K562 (cell line): ENCODE measurements around the gene DCTN1. TPM values are rescaled to one million over a fixed set of nuclear protein-coding genes. Genes with fewer than 3 reads are reported as not detected.

Experiments used
- ARID1B ChIP-seq: fragments of 450-650 bp; IDR thresholded peaks from 2 replicates; pipeline ENCODE4 v1.6.1; 2016; ENCODE audit warnings: antibody characterized with exemption, mild to moderate bottlenecking, inconsistent platforms
- CHD7 ChIP-seq: fragments of 200-600 bp; sonication (generic); IDR thresholded peaks from one replicate; pipeline ENCODE4 v1.6.1; 2012; ENCODE audit warnings: mild to moderate bottlenecking, low read depth, low read length, inconsistent platforms
- DNMT1 ChIP-seq: fragments of 450-650 bp; IDR thresholded peaks from 2 replicates; pipeline ENCODE4 v1.6.1; 2016; ENCODE audit warnings: antibody characterized with exemption, mild to moderate bottlenecking
- ESRRA ChIP-seq: fragments of 450-650 bp; IDR thresholded peaks from 2 replicates; pipeline ENCODE4 v1.6.1; 2014; ENCODE audit warnings: low read depth, mild to moderate bottlenecking, moderate library complexity, borderline replicate concordance
- HMGXB4 ChIP-seq: sonication (generic); formaldehyde crosslinking; IDR thresholded peaks from 2 replicates; pipeline ENCODE4 v1.8.1; 2023; ENCODE audit warnings: mild to moderate bottlenecking, missing genetic modification reagents
- KHSRP ChIP-seq: fragments of 450-650 bp; IDR thresholded peaks from 2 replicates; pipeline ENCODE4 v1.6.1; 2017
- MTA2 ChIP-seq: fragments of 450-650 bp; IDR thresholded peaks from 2 replicates; pipeline ENCODE4 v1.6.1; 2016; ENCODE audit warnings: low read depth
- POLR2G ChIP-seq: fragments of 200-400 bp; formaldehyde crosslinking; IDR thresholded peaks from 2 replicates; pipeline ENCODE4 v1.6.1; 2017; ENCODE audit warnings: low read depth, mild to moderate bottlenecking, antibody characterized with exemption, low read length, moderate library complexity
- RFX5 ChIP-seq: IDR thresholded peaks from 2 replicates; pipeline ENCODE4 v1.6.1; 2011; ENCODE audit warnings: low read depth, mild to moderate bottlenecking, improper control_type of control experiment, low read length
- SMAD4 ChIP-seq: fragments of 250-450 bp; sonication (Bioruptor Pico); conservative IDR thresholded peaks from 2 replicates; pipeline ENCODE4 v1.8.0; 2021; ENCODE audit warnings: inconsistent platforms, mild to moderate bottlenecking, moderate library complexity
- polyA plus RNA-seq, 8 experiments: library from polyadenylated mRNA; depleted of rRNA in 4 of 8; stranded (reverse) in 5 of 8; unstranded in 3 of 8; fragments of >200 nt; fragmentation: Nextera tagmentation in 2 of 8; fragmentation: Illumina TruSeq in 1 of 8; extraction: Ambion mirVana in 2 of 8; extraction: Trizol in 1 of 8; gene quantifications; 2 replicates each; pipeline versions ENCODE4 v1.2.1 to v1.2.3, GENCODE V29; 2011 to 2014; ENCODE audit warnings: inconsistent platforms in 1 of 8, missing spikeins in 1 of 8
- total RNA-seq, 7 experiments: library from RNA; depleted of rRNA in 6 of 7; stranded (reverse); fragments of >200 nt in 6 of 7; fragmentation: Illumina TruSeq in 2 of 7; extraction: Trizol in 2 of 7; gene quantifications; 2 replicates each; pipeline versions ENCODE4 v1.2.1 to v1.2.3, GENCODE V29; 2011 to 2021; ENCODE audit warnings: low replicate concordance in 1 of 7
- TF ChIP-seq, protein P1 (sequence below): fragments of 250-450 bp; sonication (Bioruptor Pico); IDR thresholded peaks from 2 replicates; pipeline ENCODE4 v1.8.0; 2022; ENCODE audit warnings: moderate library complexity, mild to moderate bottlenecking, inconsistent platforms
- TF ChIP-seq, protein P2 (sequence below): fragments of 450-650 bp; IDR thresholded peaks from 2 replicates; pipeline ENCODE4 v1.6.1; 2016; ENCODE audit warnings: missing biosample characterization, missing genetic modification characterization

DCTN1 gene
- total and polyA plus RNA-seq, 9 of the 15 experiments (the other 6 are each of a cell fraction or from before 2014, with no cell fraction given), result 23.9 to 71.7 (median 45.0) TPM

DNA sequence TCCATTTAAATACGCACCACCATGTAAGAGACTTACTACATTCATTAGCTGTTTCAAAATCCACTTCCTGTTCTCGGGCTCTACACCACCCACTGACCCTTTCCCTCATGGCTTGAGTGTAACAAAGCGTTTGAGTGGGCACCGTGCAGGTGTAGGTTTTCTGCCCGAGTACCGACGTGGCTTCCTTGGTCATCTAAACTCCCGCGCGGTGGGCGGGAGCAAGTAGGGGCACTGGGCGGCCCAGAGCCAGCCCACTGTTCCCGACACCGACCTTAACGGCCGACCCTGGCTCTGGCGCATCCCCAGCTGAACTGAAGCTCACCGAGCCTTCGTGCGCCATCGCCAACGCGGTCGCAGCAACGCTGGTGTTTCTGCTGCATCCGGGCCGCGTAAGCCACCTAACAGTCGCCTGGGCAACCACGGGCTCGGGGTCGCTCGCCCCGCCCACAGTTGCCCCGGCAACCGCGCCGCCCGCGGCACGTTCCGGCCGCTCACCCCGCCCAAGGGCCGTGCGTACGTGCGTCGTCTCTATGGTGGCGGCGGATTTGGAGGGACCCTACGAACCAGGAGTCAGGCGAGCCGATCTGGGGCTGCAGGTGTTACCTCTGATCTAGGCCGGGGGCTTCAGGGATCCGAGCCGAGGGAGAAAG, 41.2 kb upstream of the DCTN1 start, which contains the start of the genes C2orf81 and WDR54 (continued):
- TF ChIP-seq SMAD4 (CRISPR knock-in tag) (no peak), MTA2 (no peak), ESRRA (no peak), ARID1B (no peak), RFX5 (no peak), KHSRP (no peak), POLR2G (peak; percentile 63), HMGXB4 (CRISPR knock-in tag) (no peak), CHD7 (no peak), DNMT1 (no peak)
- TF ChIP-seq, protein P1, sequence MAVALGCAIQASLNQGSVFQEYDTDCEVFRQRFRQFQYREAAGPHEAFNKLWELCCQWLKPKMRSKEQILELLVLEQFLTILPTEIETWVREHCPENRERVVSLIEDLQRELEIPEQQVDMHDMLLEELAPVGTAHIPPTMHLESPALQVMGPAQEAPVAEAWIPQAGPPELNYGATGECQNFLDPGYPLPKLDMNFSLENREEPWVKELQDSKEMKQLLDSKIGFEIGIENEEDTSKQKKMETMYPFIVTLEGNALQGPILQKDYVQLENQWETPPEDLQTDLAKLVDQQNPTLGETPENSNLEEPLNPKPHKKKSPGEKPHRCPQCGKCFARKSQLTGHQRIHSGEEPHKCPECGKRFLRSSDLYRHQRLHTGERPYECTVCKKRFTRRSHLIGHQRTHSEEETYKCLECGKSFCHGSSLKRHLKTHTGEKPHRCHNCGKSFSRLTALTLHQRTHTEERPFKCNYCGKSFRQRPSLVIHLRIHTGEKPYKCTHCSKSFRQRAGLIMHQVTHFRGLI (CRISPR knock-in tag), result no peak
- TF ChIP-seq, protein P2, sequence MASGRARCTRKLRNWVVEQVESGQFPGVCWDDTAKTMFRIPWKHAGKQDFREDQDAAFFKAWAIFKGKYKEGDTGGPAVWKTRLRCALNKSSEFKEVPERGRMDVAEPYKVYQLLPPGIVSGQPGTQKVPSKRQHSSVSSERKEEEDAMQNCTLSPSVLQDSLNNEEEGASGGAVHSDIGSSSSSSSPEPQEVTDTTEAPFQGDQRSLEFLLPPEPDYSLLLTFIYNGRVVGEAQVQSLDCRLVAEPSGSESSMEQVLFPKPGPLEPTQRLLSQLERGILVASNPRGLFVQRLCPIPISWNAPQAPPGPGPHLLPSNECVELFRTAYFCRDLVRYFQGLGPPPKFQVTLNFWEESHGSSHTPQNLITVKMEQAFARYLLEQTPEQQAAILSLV (tag), result no peak
